Mammary epithelial cell (primary cell): ENCODE results near the gene RAMAC.

Source experiments
- EZH2 ChIP-seq: IDR thresholded peaks from 2 replicates; pipeline ENCODE4 v1.6.1; 2012; ENCODE audit warnings: low read length, inconsistent platforms, borderline replicate concordance
- TF ChIP-seq, protein P1 (sequence below), 2 donors: IDR thresholded peaks in 1 of 2; conservative IDR thresholded peaks in 1 of 2; 2 replicates each; pipeline ENCODE4 v1.5.1; 2011 to 2012; ENCODE audit warnings: inconsistent platforms in 2 of 2, low read length in 2 of 2, mild to moderate bottlenecking in 2 of 2, control low read depth in 1 of 2, low read depth in 1 of 2; ENCODE audit not compliant: insufficient read depth in 1 of 2; ENCODE audit errors: extremely low read depth in 1 of 2

DNA sequence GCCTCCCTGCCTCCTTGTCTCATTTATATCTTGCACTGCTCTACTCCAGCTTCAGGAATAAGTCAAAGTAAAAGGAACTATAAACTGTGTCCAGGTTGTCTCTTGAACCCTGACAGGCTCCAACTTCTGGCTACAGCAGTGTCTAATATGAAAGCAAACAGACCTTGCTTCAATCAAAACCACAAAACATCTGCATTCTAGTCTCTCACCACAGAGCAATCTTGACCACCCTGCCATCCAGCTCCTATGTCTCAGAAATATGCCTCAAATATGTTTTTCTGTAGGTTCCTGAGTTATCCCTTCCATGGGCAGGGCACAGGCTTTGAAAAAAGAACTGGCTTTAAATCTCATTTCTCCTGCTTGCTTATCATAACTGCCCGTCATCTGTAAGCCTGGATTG, 13.0 kb upstream of the RAMAC start:
- TF ChIP-seq, protein P1, sequence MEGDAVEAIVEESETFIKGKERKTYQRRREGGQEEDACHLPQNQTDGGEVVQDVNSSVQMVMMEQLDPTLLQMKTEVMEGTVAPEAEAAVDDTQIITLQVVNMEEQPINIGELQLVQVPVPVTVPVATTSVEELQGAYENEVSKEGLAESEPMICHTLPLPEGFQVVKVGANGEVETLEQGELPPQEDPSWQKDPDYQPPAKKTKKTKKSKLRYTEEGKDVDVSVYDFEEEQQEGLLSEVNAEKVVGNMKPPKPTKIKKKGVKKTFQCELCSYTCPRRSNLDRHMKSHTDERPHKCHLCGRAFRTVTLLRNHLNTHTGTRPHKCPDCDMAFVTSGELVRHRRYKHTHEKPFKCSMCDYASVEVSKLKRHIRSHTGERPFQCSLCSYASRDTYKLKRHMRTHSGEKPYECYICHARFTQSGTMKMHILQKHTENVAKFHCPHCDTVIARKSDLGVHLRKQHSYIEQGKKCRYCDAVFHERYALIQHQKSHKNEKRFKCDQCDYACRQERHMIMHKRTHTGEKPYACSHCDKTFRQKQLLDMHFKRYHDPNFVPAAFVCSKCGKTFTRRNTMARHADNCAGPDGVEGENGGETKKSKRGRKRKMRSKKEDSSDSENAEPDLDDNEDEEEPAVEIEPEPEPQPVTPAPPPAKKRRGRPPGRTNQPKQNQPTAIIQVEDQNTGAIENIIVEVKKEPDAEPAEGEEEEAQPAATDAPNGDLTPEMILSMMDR (conservative IDR thresholded peaks at IDR 0.05 in 1 of 2, IDR thresholded peaks at IDR 0.05 in 1 of 2; ENCODE audit: extremely low read depth in 1 of 2, insufficient read depth in 1 of 2, low read depth in 1 of 2, low read length in 2 of 2), result no peak
- no peak for TF ChIP-seq EZH2
